HFFc6 (cell line): ENCODE results near the gene AKT2. TPM values are rescaled to one million over a fixed set of nuclear protein-coding genes. Genes with fewer than 3 reads are reported as not detected.

Experiments
- DNase-seq: peaks from one replicate; pipeline ENCODE4 v3.0.0-alpha.2; 2018
- H3K27ac Mint-ChIP-seq: 2 replicates; pipeline ENCODE4 v1.8.0; 2020; ENCODE audit warnings: mild to moderate bottlenecking, mixed read lengths
- H3K27me3 Mint-ChIP-seq: 2 replicates; pipeline ENCODE4 v1.8.0; 2021; ENCODE audit warnings: mild to moderate bottlenecking, moderate library complexity, mixed read lengths; ENCODE audit not compliant: insufficient read depth
- H3K36me3 Mint-ChIP-seq: 2 replicates; pipeline ENCODE4 v1.8.0; 2021; ENCODE audit warnings: low read depth, mixed read lengths
- H3K4me1 Mint-ChIP-seq: 2 replicates; pipeline ENCODE4 v1.8.0; 2020; ENCODE audit warnings: low read depth, mixed read lengths
- H3K4me3 Mint-ChIP-seq: 2 replicates; pipeline ENCODE4 v1.8.0; 2020; ENCODE audit warnings: mild to moderate bottlenecking, moderate library complexity, mixed read lengths
- H3K9me3 Mint-ChIP-seq: 2 replicates; pipeline ENCODE4 v1.8.0; 2020; ENCODE audit warnings: mild to moderate bottlenecking, mixed read lengths
- CTCF ChIP-seq: fragments of 200-600 bp; sonication (generic); IDR thresholded peaks from 2 replicates; pipeline ENCODE4 v1.5.0; 2021; ENCODE audit warnings: antibody characterized with exemption, mild to moderate bottlenecking
- total RNA-seq, 6 experiments: library from RNA; stranded (reverse); fragmentation: NEBNext Ultra II Directional; extraction: Animal tissue kit (Norgen Biotek cat#: 25700); gene quantifications; 2 replicates in 1 of 6; 3 replicates in 5 of 6; pipeline ENCODE4 v1.2.3, GENCODE V29; 2021

The AKT2 gene
- total RNA-seq, 6 experiments from 2014 or later, result 128 to 133 (median 130) TPM

DNA sequence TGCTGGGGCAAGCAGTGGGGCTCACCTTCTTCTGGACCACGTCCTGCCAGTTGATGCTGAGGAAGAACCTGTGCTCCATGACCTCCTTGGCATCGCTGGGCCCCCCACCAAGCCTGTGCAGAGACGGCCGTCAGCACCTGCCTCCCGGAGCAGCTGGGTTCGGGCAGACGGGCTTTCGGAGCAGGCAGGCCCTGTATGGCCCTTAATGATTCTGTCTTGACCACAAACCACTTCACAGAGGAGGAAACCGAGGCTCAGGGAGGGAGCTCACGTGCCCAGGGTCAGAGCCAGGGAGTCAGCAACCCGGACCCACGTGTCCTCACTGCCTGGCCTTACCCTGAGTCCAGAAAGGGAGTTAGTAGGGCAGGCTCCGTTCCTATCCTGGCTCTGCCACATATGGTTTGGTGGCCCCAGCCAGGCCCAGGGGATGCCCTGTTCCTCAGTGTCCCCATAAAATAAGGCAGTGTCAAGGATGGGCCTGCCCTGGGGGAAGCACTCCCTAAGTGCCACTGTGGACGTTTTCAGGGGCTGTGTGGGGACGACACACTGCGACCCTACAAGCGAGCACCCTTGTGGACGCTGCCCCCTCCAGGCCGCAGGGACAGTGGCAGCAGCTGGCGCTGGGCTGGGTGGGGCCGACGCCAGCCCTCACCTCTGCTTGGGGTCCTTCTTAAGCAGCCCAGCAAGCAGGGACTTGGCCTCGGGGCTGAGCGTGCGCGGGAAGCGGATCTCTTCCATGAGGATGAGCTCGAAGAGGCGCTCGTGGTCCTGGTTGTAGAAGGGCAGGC, 49.7 kb downstream of the AKT2 start:
- peaks cover 5% of the 10 kb centered on the region for H3K36me3 Mint-ChIP-seq
- DNase-seq, result no peak

DNA sequence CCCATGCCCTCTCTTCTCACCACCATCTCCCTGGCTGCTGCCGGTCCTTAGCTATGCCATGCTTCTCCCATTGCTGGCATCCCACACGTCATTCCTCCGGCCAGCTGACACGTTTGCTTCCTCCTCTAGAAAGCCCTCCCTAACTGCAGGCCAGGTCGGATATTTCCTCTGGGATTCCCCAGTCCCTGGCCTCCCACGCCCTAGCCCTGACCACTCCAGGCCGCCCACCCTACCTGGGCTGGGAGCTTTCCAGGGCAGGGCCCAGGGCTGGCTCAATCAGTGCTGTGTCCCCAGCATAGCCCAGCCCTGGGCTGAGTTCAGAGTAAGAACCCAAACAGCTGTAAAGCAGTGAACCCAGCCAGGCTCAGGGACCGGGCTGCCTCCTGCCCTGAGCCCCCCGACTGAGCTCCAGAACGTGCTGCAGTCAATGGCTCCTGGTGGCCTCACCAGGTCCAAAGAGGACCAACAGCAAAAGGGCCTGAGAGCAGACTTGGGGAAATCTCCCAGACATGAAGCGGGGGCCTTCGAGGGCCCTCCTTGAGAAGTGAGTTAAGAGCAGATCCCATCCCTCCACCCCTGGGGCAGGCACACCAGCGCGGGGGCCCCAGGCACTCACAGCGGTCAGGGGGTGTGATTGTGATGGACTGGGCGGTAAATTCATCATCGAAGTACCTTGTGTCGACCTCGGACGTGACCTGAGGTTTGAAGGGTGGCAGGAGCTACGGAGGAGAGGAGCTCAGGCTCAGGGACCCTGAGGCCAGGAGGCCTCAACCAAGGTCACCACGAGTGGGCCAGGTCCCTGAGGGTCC, 50.5 kb downstream of the AKT2 start:
- Mint-ChIP-seq H3K36me3 (peaks cover 5% of the 10 kb centered on the region), H3K27me3 (peaks cover 4% of the 10 kb centered on the region), H3K4me3 (no peak overlapping the region), H3K4me1 (peaks cover 28% of the 10 kb centered on the region), H3K27ac (no peak overlapping the region), H3K9me3 (no peaks in the 10 kb centered on the region)
- TF ChIP-seq CTCF, result no peak
- no peak for DNase-seq

More for the DNA sequence above, 49.7 kb downstream of the AKT2 start:
- TF ChIP-seq CTCF, result peak; percentile 56
- H3K9me3 Mint-ChIP-seq, result no peaks in the 10 kb centered on the region
- H3K27me3 Mint-ChIP-seq, result peaks cover 4% of the 10 kb centered on the region
- H3K27ac Mint-ChIP-seq, result no peak overlapping the region
- peaks cover 20% of the 10 kb centered on the region for H3K4me1 Mint-ChIP-seq
- no peak overlapping the region for H3K4me3 Mint-ChIP-seq

DNA sequence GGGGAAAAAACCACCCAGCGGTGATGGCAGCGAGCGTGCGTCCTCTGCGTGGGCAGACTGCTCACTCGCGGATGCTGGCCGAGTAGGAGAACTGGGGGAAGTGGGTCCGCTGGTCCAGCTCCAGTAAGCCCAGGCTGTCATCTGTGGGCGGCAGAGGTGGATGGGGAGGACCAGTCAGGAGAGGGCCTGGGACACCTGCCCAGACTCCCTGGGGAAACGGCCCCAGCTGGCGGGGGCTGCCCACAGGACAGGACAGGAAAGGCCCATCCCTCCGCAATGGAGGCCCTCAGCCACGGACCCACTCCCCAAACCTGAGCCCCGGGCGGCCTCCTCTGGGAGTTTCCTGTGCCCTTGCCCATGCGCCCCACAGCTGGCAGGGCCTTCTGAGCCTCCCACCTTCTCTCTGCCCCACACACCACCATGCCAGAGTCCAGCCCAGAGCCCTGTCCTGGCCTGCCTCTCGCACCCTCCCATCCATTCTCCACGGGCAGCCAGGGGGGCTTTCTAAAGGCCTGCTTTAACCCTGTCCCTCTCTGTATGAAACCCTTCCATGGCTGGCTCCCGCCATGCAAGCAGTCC, 51.2 kb downstream of the AKT2 start:
- H3K27me3 Mint-ChIP-seq, result peaks cover 4% of the 10 kb centered on the region
- peaks cover 5% of the 10 kb centered on the region for H3K36me3 Mint-ChIP-seq
- H3K27ac Mint-ChIP-seq, result no peak overlapping the region
- H3K4me3 Mint-ChIP-seq, result no peak overlapping the region
- H3K9me3 Mint-ChIP-seq, result no peaks in the 10 kb centered on the region
- H3K4me1 Mint-ChIP-seq, result peaks cover 35% of the 10 kb centered on the region
- no peak for TF ChIP-seq CTCF
- no peak for DNase-seq

DNA sequence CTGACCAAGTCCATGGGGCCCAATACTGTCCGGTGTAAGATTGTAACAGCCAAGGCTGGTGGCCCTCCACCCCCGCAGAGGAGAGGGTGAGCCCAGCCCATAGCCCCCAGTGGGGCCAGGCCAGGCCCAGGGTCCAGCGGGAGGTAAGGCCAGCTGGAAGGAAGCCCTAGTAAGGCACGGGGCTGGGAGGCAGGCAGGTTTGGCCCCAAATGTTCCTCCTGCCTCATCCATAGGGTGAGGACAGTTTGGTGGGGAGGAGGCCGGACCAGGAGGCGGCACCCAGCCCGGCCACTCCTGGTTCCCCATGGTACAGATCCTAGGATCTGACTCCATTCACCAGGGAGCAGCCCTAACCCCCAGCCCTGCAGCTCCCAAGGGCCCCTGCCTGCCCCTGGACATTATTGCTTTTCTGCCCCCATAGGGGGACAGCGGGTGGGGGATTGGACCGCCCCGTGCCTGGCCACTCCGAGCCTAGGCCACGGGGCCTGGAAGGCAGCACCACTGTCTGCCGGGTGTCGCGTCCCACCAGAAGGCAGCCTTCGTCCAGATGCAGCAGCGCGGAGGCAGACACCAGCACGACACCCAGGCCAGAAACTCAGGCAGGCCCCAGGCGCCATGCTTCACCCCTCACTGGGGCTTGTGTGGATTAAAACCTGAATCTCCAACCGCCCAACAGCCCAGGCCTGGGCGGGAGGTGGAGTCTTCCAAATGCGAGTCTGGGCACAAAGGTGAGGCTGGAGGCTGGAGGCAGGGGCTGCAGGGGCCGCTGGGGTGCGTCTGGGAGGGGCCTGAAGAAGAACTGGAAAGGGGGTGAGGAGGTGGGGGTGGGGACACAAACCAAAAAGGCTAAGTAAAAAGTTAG, 52.0 kb downstream of the AKT2 start:
- peaks cover 42% of the 10 kb centered on the region for H3K4me1 Mint-ChIP-seq
- peaks cover 3% of the 10 kb centered on the region for H3K27me3 Mint-ChIP-seq
- no peak overlapping the region for H3K27ac Mint-ChIP-seq
- TF ChIP-seq CTCF, result no peak
- peaks cover 5% of the 10 kb centered on the region for H3K36me3 Mint-ChIP-seq
- H3K9me3 Mint-ChIP-seq, result no peaks in the 10 kb centered on the region
- H3K4me3 Mint-ChIP-seq, result no peak overlapping the region
- no peak for DNase-seq

- H3K9me3 Mint-ChIP-seq, result no peaks in the 10 kb centered on the region
- H3K36me3 Mint-ChIP-seq, result peaks cover 5% of the 10 kb centered on the region
Observed at GRCh38 chr19:40232479-40232878, 52.7 kb downstream of the AKT2 start.

More at GRCh38 chr19:40232479-40232878, 52.7 kb downstream of the AKT2 start:
- no peak for TF ChIP-seq CTCF
- Mint-ChIP-seq H3K27ac (no peak overlapping the region), H3K4me1 (peaks cover 46% of the 10 kb centered on the region), H3K4me3 (no peak overlapping the region), H3K27me3 (no peaks in the 10 kb centered on the region)
- no peak for DNase-seq
